Fibroblast of mammary gland (primary cell): Measurements from ENCODE around the gene WASHC3.
"Not testable (repeated sequence)": the region's sequence is repeated elsewhere in the genome, so short reads cannot be mapped to it uniquely, and the experiment has no call there.

Experiments used
- DNase-seq: peaks from one replicate; pipeline ENCODE4 v3.0.0-alpha.2; 2010; ENCODE audit warnings: low read depth
- H3K4me3 ChIP-seq: 2 replicates; pipeline ENCODE4 v1.5.1; 2011; ENCODE audit warnings: low read depth, mild to moderate bottlenecking, low read length, moderate library complexity; ENCODE audit not compliant: control insufficient read depth
- CTCF ChIP-seq: conservative IDR thresholded peaks from 2 replicates; pipeline ENCODE4 v1.5.1; 2011; ENCODE audit warnings: low read depth, low read length, inconsistent platforms; ENCODE audit not compliant: control insufficient read depth, insufficient read depth

The WASHC3 gene

GRCh38 chr12:102061560-102062418 lies at the start of gene WASHC3:
Gene WASHC3, minus strand, starts transcription at chr12:102061991. Its CDS starts 29 bp downstream, at chr12:102061962.
- TF ChIP-seq CTCF: no peak
- DNase-seq: peak; percentile 89
- H3K4me3 ChIP-seq: peak within 1 kb of the TSS; percentile 92

- no peak for TF ChIP-seq CTCF
- no peak overlapping the region for H3K4me3 ChIP-seq
- no peak for DNase-seq
Observed at GRCh38 chr12:102110782-102111181, 49.0 kb upstream of the WASHC3 start.

- no peak for TF ChIP-seq CTCF
- no peak for DNase-seq
- no peak overlapping the region for H3K4me3 ChIP-seq
Observed at GRCh38 chr12:102107970-102108369, 46.2 kb upstream of the WASHC3 start.

- no peak for TF ChIP-seq CTCF
- DNase-seq: no peak
- no peak overlapping the region for H3K4me3 ChIP-seq
Observed at GRCh38 chr12:102106905-102107304, 45.1 kb upstream of the WASHC3 start.

- TF ChIP-seq CTCF: no peak
- no peak for DNase-seq
- H3K4me3 ChIP-seq: no peak overlapping the region
Observed at GRCh38 chr12:102096855-102097254, 35.1 kb upstream of the WASHC3 start.

GRCh38 chr12:102095677-102096263 lies 34.0 kb upstream of the WASHC3 start:
- no peak overlapping the region for H3K4me3 ChIP-seq
- peak; percentile 42 for TF ChIP-seq CTCF
- peak; percentile 45 for DNase-seq

- DNase-seq: peak; percentile 37
- no peak for TF ChIP-seq CTCF
- H3K4me3 ChIP-seq: no peak overlapping the region
Observed at GRCh38 chr12:102093319-102093718, 31.5 kb upstream of the WASHC3 start.

GRCh38 chr12:102089228-102089835 lies 27.5 kb upstream of the WASHC3 start:
- DNase-seq, H3K4me3 ChIP-seq: not testable (repeated sequence)
